HEK293T (cell line): Measurements from ENCODE around the gene CADPS2.

Source experiments
- ARNT ChIP-seq: fragments of 450-650 bp; IDR thresholded peaks from 2 replicates; pipeline ENCODE4 v1.6.1; 2017; ENCODE audit warnings: mild to moderate bottlenecking
- FOXK2 ChIP-seq: fragments of 450-650 bp; IDR thresholded peaks from 2 replicates; pipeline ENCODE4 v1.6.1; 2016; ENCODE audit warnings: mild to moderate bottlenecking
- NFRKB ChIP-seq: fragments of 450-650 bp; IDR thresholded peaks from 2 replicates; pipeline ENCODE4 v1.6.1; 2016; ENCODE audit warnings: mild to moderate bottlenecking, moderate library complexity
- PKNOX1 ChIP-seq: fragments of 450-650 bp; IDR thresholded peaks from 2 replicates; pipeline ENCODE4 v1.6.1; 2016
- SP1 ChIP-seq: fragments of 450-650 bp; IDR thresholded peaks from 2 replicates; pipeline ENCODE4 v1.6.1; 2017

- TF ChIP-seq ARNT: no peak
- no peak for TF ChIP-seq PKNOX1
- TF ChIP-seq NFRKB: no peak
- no peak for TF ChIP-seq SP1
- no peak for TF ChIP-seq FOXK2
Observed at GRCh38 chr7:122454776-122455507, 431.3 kb downstream of the CADPS2 start.
